NCI-H2227 (cell line): ENCODE measurements around the gene UPP2.

Source experiments
- DNase-seq: peaks from one replicate; lab custom pipeline; 2025; ENCODE audit not compliant: unreplicated experiment; lab: John Stamatoyannopoulos, UW

Gene UPP2

GRCh38 chr2:158101384-158101926 is at the start of gene UPP2:
Gene UPP2, plus strand, starts transcription at chr2:158101876. Its CDS starts 188 bp downstream, at chr2:158102064.
- DNase-seq, result no peak

GRCh38 chr2:158052761-158053160 is 48.9 kb upstream of the UPP2 start:
- DNase-seq, result no peak

GRCh38 chr2:158056875-158057274 is 44.8 kb upstream of the UPP2 start:
- no peak for DNase-seq

- no peak for DNase-seq
These were observed 41.4 kb upstream of the UPP2 start for GRCh38 chr2:158060160-158060834.

GRCh38 chr2:158060835-158061435 is 40.7 kb upstream of the UPP2 start:
- DNase-seq, result no peak

- no peak for DNase-seq
These were observed 39.9 kb upstream of the UPP2 start for GRCh38 chr2:158061763-158062162.

- no peak for DNase-seq
These were observed 35.5 kb upstream of the UPP2 start for GRCh38 chr2:158066046-158066713.

- no peak for DNase-seq
These were observed 30.7 kb upstream of the UPP2 start for GRCh38 chr2:158071018-158071417.

- no peak for DNase-seq
These were observed 29.3 kb upstream of the UPP2 start for GRCh38 chr2:158072361-158072760.

GRCh38 chr2:158079672-158080071 is 22.0 kb upstream of the UPP2 start:
- DNase-seq, result no peak

GRCh38 chr2:158088093-158088492 is 13.6 kb upstream of the UPP2 start:
- DNase-seq, result no peak

- DNase-seq, result no peak
These were observed 12.4 kb upstream of the UPP2 start for GRCh38 chr2:158089322-158089721.

GRCh38 chr2:158091647-158092046 is 10.0 kb upstream of the UPP2 start:
- DNase-seq, result no peak

GRCh38 chr2:158094487-158095092 is 7.1 kb upstream of the UPP2 start:
- DNase-seq, result no peak

- DNase-seq, result no peak
These were observed 6.4 kb upstream of the UPP2 start for GRCh38 chr2:158095269-158095668.

- DNase-seq, result no peak
These were observed 5.8 kb upstream of the UPP2 start for GRCh38 chr2:158095912-158096311.

- no peak for DNase-seq
These were observed 4.2 kb upstream of the UPP2 start for GRCh38 chr2:158097481-158097880.

- no peak for DNase-seq
These were observed 3.5 kb upstream of the UPP2 start for GRCh38 chr2:158098178-158098577.

GRCh38 chr2:158099716-158100115 is 2.0 kb upstream of the UPP2 start:
- no peak for DNase-seq

GRCh38 chr2:158100411-158100810 is 1.3 kb upstream of the UPP2 start:
- DNase-seq, result no peak

- no peak for DNase-seq
These were observed 770 bp downstream of the UPP2 start for GRCh38 chr2:158102446-158102845.
